SKM-1 treated with dmso at 0.1 percent for 144 hours (cell line): Measurements from ENCODE around the gene CBX5.
A peak's percentile ranks its signal among the peaks of the same experiment; 100 is the strongest.
"Not testable (repeated sequence)": the region's sequence is repeated elsewhere in the genome, so short reads cannot be mapped to it uniquely, and the experiment has no call there.

Source experiments
- DNase-seq: peaks from one replicate; lab custom pipeline; 2025; ENCODE audit not compliant: unreplicated experiment; lab: John Stamatoyannopoulos, UW

CBX5 gene

GRCh38 chr12:54279632-54280467 is at the start of gene CBX5:
TSS of gene CBX5 (minus strand) at chr12:54280122. CDS start at chr12:54257650, 22,472 bp downstream.
- peak; percentile 89 for DNase-seq

- no peak for DNase-seq
These were observed 48.8 kb upstream of the CBX5 start for GRCh38 chr12:54328595-54329337.

GRCh38 chr12:54325442-54326109 is 45.7 kb upstream of the CBX5 start:
- not testable (repeated sequence) for DNase-seq

GRCh38 chr12:54324617-54325441 is 44.9 kb upstream of the CBX5 start, which contains the start of gene COPZ1:
TSS of gene COPZ1 (plus strand) at chr12:54325131. CDS start at chr12:54325164, 33 bp downstream.
- peak; percentile 99 for DNase-seq

- DNase-seq = no peak
These were observed 41.4 kb upstream of the CBX5 start for GRCh38 chr12:54321363-54321762.

GRCh38 chr12:54312309-54312708 is 32.4 kb upstream of the CBX5 start:
- DNase-seq = not testable (repeated sequence)

- DNase-seq = no peak
These were observed 31.1 kb upstream of the CBX5 start for GRCh38 chr12:54311051-54311450.

GRCh38 chr12:54306925-54307741 is 27.2 kb upstream of the CBX5 start:
- peak; percentile 78 for DNase-seq

GRCh38 chr12:54304187-54304810 is 24.4 kb upstream of the CBX5 start:
- DNase-seq = peak; percentile 82

GRCh38 chr12:54303640-54304039 is 23.7 kb upstream of the CBX5 start:
- DNase-seq = no peak

GRCh38 chr12:54301428-54302048 is 21.6 kb upstream of the CBX5 start:
- no peak for DNase-seq

GRCh38 chr12:54300732-54301427 is 21.0 kb upstream of the CBX5 start, which contains the start of gene NFE2:
TSS of gene NFE2 (minus strand) at chr12:54301015. CDS start at chr12:54295248, 5,767 bp downstream.
- peak; percentile 57 for DNase-seq

GRCh38 chr12:54300225-54300731 is 20.4 kb upstream of the CBX5 start:
- no peak for DNase-seq

GRCh38 chr12:54299515-54300224 is 19.7 kb upstream of the CBX5 start:
- no peak for DNase-seq

GRCh38 chr12:54298904-54299303 is 19.0 kb upstream of the CBX5 start:
- no peak for DNase-seq

GRCh38 chr12:54296393-54297099 is 16.6 kb upstream of the CBX5 start:
- no peak for DNase-seq
